Measurements from ENCODE around the gene PXYLP1.

DNA sequence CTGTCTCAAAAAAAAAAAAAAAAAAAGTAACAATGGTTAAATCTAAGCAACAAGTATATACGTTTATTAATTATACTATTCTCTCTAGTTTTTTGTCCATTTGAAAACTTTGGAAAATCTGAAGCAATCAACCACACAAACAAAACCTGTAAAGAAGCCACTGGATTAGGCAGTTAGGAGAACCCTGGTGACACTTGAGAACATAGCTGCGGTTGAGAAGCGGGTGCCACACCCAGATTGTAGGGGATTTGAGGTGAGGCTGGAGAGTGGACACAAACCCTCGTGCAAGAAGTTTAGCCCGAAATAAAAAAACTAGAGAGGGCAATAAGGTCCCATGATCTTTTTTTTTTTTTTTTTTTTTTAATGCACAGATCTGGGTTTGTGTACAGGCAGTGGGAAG lies 110.8 kb downstream of the PXYLP1 start:
- no peak for TF ChIP-seq EZH2 (IDR thresholded peaks at IDR 0.05; ENCODE audit: insufficient read depth, poor library complexity, severe bottlenecking)
- no peak for TF ChIP-seq EZH2phosphoT487 (IDR thresholded peaks at IDR 0.05; ENCODE audit: insufficient read depth, low read depth)

Measured in GM23248 (cell line).